IPS DF 4.7 (cell line): ENCODE results near the gene CDH13.

Experiments
- DNase-seq: peaks from one replicate; pipeline ENCODE4 v3.0.0-alpha.2; 2013; ENCODE audit warnings: low spot score; ENCODE audit errors: extremely low read depth

The CDH13 gene

DNA sequence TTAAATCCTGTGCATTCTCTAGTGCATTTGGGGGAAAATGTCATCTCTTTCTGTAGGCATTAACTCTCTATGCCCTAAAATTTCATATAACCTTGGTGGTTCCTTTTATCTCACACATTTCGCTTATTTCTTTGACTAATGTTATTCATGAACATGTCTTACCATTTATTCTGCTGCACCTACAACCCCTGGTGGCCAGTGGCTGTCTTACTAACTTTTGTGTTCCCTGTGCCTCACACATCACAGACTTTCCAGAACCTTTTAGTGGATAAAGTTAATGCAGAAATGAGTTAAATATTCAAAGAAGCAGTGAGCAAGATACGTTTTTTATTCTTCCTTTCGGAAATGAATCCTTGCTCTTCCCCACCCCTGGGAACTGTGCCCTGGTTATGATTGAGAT, 111.9 kb downstream of the CDH13 start:
- no peak for DNase-seq

DNA sequence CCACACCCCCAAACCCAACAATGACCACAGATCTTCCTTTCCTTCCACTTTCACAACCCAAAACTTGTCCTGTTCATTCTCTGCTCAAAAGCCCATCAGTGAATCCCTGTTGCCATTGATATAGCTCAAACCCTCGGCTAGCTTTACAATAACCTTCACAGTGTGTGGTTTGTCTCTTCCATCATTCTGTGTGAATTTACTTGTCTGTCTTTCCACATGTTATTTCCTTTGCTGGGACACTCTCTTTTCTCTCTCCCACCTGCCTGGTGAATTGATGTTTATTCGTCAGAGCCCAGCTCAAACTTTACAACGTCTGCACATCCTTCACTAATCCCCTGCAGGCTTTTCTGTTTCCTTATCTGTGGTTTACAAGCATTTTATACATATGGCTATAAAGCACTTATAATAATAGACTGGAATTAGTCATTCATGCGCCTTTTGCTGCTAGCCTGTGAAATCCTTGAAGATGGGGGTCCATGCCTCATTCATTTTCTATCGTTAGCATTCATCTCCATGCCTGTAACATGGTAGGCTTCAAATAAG, 114.4 kb downstream of the CDH13 start:
- no peak for DNase-seq

DNA sequence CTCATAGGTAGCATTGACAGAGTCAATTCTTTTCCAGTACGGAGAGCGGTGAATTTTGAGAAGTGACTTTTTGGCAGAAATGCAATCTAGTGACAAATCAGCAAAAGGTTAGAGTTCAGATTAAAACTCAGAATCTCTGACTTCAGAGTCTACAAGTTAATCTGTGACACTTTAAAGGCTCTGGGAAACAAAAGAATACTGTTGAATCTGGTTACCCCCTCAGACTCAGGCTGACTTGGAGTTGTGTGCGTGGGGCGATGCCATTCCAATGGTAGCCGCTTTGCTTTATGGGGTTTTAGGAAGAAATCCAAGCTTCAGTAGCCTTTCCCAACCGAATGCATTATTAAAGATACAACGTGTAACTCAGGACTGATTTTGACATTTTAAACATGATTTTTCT, 118.2 kb downstream of the CDH13 start:
- DNase-seq, result no peak

DNA sequence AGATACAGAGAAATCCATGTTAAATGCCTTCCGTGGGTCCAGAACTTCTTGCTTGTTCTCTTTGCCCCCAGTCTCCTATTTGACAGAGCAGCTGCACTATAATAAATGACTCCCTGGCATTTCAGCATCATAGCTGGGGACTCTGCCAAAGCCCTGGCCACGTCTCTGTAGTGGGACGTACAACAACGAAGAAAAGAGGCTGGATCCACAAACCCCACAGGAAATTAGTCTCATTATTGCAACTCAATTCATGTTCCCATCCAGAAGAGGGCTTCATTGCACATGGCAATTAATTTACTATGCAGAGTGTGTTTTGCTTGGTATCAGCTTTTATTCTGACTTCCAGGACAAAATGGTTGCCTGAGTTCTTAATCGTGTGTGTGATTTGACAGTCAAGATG, 121.3 kb downstream of the CDH13 start:
- DNase-seq, result no peak

DNA sequence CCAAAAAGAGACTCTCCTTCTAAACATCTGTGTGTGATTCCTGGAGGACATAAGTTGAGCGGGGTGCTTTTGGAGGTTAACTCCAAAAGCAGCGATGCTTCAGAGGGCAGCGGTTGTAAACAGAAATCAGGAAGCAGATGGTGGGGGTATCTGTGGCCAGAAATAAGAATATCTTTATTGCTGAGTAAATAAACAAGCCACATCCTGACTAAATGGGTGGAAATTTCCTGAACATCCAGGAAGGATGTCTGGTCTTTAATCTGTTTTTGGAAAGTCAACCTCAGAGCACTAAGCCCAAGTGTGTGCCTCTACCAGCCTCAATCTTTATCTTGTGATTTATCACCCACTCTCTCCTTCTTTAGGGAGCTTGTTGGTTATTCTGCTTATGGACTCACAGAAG, 123.3 kb downstream of the CDH13 start:
- DNase-seq, result no peak

DNA sequence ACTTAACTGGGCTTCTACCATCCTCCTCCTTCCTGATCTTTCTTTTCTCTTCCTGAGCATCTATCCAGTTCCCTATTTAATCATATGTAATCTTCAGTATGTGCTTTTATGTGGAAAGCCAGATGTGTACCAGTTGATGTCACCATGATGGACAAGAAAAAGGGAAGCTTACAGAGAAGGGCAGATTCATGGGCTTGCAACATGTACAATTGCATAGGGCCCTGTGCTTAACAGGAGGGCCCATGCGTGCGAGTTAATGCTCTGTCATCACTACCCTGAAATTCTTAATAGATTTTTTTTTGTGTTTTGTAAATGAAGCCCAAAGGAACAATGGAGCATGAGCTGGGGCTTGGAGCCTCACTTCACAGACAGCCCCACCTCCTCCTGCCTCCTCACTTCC, 124.3 kb downstream of the CDH13 start:
- no peak for DNase-seq

DNA sequence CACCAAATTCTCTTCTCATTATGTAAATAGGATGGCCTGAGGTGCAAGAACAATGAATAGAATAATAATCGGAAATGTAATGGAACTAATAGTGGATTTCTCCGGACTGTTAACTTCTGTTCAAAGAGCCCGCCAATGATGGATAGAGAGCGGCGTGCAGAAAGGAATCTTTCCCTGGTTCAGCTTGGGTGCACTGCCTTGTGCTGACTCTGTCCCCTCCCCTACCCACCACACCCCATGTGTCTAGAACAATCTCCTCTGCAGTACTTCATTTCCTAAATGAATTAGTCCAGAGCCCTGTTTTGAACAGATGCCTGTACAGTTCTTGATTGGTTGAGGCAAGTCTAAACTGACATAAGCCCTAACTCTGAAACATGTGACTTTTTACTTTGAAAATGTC, 125.4 kb downstream of the CDH13 start:
- no peak for DNase-seq

DNA sequence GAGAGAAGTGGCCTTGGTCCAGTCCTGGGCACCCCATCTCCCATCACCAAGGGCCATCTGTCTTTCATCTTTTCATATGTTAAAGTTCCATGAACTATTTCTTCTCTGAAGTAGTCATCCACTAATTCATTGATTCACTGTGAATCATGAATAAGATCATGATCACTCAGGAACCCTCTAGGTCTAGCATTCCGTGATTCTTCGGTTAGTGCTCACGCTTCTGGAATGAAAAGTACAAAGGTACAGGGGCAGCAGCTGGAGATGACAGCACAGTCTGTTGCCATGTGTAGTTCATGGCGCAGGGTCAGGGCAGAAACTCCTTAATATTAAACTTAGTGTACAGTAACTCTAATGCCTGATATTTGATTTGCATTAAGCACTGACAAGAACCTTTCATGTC, 127.1 kb downstream of the CDH13 start:
- DNase-seq, result no peak

DNA sequence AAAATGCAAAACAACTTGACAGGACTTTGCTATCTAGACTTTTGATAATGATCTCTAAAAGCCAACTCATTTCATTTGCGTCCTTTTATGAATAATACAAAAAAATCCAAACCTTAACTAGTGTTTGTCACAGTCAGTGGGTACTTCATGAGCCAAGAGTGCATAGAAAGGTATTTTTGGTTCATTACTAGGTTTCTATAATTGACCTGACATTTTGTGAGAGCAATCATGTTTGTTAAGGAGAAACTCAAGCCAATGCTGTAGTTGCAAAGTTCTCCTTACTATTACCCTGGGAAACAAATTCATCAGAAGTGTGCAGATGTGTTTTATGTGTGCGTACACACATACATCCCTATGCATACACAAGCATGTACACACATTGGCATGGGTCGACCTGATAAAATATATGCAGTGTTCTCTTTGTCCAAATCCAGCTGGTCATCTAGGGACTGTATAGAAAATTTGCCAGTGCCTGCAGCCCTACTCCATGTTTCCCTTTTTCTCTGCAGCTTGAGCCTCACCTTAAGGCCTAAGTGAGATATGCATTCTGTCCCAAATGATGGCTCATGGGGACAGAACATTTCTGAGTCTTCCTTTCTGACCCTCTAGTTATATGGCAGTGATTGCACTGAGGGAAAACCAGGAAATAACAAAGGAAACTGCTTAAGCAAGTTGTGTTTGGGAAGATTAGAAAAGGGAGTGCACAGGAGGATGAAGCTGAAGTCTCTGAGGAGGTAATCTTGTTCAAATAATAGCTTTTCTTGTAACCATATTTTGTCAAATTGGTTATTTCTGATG, 128.1 kb downstream of the CDH13 start:
- no peak for DNase-seq

DNA sequence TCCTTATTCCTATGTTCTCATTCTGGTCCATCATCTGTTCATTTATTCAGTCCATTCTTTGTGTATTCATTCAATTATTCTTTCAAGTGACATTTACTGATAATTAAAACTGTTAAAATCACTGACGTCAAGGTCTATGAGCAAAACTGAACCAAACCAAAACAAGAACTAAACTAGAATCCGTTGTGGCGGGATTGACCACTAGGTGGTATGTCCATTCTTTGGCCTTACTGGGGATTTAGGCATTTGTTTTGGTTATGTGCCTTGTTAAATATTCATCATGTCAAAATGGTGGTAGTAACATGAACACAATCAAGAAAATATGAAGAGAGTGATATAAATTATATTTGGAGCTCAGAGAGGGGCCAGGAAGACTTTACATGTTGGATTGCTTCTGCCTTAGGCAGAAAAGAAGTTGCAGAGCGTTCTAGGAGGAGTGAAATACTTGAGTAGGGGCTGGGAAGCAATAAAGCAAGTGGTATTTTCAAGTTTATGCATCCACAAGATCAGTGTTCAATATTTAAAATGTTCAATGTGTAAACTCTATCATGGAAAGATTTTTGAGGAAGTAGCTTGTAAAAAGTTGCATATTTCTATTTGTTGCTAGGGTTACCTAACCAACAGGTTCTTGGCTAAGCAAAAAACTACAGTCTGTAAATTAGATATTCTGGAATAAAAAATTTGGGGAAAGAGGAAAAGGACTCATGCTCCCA, 129.0 kb downstream of the CDH13 start:
- no peak for DNase-seq

DNA sequence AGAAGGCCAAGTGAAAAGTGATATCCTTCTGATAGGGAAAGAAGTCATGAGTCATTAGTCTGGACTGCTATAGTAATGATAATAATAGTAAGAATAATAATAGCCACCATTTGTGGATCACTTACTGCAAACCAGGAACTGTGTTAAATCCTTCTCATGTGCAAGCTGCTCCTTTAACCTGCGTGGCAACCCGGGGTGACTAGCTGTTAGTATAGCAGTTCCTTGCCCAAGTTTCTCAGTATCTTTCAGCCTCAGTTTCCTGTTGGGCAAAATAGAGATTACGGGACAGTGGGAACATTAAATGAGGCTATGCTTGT, 129.5 kb downstream of the CDH13 start:
- DNase-seq, result no peak

DNA sequence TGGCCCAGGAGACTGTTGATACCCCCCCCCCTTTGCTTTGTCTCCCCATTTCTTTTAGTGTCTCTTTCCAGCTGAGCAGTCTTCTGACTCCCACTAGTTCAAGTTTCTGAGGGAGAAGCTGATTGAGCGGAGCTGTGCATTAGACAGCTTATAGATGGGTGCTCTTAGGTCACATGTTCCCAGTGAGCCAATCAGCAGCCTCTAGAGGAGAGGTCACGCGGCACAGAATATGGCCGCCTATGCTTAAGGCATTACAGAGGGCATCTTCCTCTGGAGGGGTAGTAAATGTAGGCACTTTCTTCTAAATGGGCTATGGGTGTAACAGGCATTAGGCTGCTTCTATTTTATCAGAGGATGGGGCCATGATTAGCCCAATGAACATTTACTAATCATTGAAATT, 131.6 kb downstream of the CDH13 start:
- no peak for DNase-seq

DNA sequence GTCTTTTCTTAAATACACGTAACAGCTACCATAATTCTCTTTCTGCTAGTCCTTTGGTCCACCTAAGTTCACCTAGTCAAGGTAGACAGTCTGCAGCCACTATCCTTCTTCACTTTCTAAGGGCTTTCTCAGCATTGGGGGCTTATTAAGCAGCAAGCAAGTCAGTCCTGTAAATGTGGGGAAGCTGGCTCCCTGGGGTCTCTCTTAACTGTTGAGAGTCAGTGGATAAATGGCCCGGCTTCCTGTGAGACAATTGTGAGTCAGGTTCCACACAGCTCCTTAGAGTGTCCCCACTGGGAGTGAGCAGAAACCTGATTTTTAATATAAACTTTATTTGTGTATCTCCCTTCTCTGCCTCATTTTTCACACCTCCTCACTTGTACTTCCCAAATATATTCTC, 132.1 kb downstream of the CDH13 start:
- DNase-seq, result no peak

DNA sequence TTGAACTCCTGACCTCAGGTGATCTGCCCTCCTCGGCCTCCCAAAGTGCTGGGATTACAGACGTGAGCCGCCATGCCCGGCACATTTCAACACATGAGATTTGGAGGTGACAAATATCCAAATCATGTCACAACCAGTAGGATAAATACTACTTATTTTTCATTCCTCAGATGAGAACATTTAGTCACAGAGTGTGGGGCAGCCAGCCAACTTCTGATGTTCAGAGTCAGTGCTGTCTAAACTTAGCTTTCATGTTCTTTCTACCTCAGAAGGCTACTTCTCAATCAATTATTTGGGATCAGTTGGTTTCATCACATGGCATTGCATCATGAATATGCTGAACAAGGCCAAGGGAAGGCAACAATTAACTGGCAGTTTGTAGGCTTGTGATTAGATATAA, 134.5 kb downstream of the CDH13 start:
- DNase-seq, result no peak

DNA sequence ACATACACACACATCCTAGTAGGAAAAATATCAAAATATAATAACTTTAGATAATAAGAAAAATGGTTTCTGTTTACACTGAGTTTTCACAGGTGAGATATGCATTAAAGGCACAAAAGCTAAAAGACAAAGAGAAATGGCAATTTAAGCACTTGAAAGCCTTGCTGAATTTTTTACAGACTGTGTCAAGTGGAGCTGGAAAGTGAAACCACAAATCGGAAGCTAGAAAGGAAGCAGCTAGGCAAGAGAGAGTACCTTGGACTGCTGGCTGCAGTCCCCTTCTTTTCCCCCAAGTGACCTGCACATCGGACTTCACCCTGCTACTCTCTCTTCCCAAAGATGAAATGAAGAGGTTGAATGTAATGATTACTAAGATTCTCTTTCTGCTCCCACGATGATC, 135.1 kb downstream of the CDH13 start:
- no peak for DNase-seq

DNA sequence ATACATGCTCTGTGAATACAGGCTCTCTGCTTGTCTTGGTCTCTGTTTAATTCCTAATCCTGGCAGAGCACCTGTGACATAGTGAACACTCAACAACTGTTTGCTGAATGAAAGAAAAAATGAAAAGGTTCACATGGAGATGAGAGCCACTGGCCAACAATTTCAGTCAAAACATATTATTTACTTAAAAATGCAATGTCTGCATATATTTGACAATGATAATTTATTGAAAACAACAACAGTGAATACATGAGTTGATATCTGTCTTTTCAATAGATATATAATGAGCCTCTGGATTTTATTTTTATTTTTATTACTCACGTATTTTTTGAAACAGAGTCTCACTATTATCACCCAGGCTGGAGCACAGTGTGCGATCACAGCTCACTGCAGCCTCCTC, 136.6 kb downstream of the CDH13 start:
- no peak for DNase-seq

DNA sequence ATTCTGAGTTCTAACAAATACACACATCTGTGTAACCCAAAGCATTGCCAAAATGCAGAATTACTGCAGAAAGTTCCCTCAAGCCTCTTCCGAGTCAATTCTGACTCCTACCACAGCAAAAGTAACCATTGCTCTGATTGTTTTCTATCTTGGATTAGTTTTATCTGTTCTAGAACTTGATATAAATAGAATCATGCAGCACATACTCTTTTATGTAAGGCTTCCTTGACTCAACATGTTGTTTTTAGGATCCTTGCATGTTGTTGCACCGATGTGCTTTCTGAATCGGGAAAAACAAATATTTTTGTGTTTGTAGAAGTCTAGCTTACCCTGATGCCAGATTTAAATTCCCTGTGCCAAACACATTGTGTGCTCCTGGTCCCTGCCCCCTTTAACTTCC, 140.4 kb downstream of the CDH13 start:
- DNase-seq, result no peak

DNA sequence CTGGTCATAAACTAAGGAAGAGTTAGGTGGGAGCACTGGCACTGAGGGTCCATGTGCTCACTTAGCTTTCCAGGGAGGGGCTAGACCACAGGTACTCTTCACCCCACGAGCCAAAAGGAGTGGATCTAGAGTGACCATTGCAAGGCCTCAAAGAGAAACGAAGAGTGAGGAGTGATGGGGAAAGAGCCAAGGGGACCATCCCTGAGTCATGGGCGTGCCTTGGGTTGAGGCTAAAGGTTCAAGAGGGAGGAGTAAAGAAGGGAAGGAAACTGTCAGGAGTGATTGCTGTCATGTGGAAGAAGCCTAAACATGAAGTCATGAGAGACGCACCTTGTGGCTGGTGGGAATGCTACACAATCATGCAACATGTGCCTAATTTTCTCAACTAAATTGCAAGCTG, 141.0 kb downstream of the CDH13 start:
- DNase-seq, result no peak

DNA sequence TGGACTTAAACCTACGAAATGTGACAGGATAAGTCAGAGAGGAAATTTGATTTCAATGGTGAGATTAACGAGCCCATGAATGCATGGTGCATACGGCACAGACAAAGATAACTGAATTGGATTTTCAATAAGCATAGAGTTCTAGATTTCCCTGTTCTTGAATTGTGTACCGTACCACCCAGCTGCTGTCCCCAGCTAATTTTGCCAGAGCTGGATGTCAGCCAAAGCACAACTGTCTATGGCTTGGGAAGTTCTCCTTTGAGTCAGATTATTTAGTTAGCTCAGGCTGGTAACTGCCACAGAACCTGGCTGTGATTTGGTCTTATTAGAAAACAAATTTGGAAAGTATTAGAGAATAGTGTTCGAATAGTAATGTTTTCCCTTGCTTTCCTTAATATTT, 143.1 kb downstream of the CDH13 start:
- no peak for DNase-seq

DNA sequence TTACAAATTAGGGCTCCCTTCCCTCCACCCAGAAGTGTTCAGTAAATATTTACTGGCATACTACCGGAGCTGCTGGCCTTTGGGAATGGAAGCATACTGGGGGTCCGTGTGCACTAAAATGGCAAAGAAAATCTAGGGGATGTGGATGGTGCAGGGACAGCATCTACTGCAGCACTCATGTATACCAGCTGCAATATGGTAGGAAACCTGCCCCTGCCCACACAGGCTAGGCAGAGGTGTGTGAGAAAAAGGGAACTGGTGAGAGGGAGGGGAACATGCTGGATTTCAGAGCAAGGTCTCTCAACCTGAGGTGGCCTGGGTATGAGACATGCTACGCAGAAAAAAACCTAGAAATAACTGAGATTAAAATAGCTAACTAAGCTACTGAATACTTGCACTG, 145.4 kb downstream of the CDH13 start:
- DNase-seq, result no peak

DNA sequence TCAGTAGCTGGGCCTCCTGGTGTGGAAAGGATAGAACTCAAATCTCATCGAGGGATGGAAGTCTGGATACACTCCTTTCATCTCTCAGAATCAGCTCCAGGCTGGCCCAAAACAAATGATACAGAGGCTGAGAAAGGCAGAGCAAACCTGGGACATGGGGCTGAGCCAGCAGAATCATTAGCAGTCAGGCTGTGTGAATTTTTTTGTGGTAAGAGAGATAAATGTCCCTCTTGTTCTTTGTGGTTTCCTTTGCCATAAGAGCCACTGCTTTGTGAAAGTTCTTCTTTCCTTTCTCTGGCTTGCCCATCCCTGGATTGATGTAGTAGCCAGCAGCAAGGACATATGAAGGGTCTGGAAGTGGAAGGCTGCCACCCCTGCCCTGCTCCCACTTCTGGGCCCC, 146.2 kb downstream of the CDH13 start:
- no peak for DNase-seq

DNA sequence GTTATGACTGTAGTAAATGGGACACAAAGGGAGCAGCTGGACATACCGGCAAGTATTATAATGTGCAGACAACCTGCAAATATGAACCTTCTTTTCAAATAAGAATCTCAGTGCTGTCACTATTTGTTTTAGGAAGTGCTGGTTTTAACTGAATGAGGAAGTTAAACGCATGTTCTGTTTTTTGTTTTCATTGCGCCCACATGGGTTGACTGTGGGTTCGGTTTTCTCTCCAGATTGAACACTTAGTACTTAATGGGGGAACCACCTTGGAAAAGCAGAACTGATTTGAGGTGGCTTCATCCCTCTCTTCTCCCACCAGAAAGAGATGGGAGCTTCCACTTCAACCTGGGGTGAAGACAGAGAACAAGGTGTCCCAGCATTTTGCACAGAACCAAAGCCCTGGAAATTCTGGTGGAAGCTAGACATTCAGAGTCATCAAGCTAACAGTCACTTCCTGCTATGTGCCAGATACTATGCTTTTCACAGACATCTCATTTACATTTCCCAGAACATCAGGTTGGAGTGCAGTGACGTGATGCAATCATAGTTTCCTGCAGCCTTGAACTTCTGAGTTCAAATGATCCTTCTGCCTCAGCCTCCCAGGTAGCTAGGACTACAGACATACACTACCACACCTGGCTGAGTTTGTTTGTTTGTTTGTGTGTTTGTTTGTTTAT, 149.8 kb downstream of the CDH13 start:
- no peak for DNase-seq
